IMR-90 (cell line): ENCODE results near the gene ZSCAN12. TPM values are rescaled to one million over a fixed set of nuclear protein-coding genes. Genes with fewer than 3 reads are reported as not detected.

Source experiments
- MAFK ChIP-seq: IDR thresholded peaks from 2 replicates; pipeline ENCODE4 v1.6.1; 2012; ENCODE audit warnings: low read depth, low read length, improper control_type of control experiment
- MXI1 ChIP-seq: IDR thresholded peaks from 2 replicates; pipeline ENCODE4 v1.6.1; 2012; ENCODE audit warnings: low read depth, mild to moderate bottlenecking, low read length, moderate library complexity, borderline replicate concordance
- NFE2L2 ChIP-seq: fragments of 150-350 bp; IDR thresholded peaks from 2 replicates; pipeline ENCODE4 v1.6.1; 2016; ENCODE audit warnings: low read depth, mild to moderate bottlenecking, low read length
- RAD21 ChIP-seq: IDR thresholded peaks from 2 replicates; pipeline ENCODE4 v1.6.1; 2012; ENCODE audit warnings: low read length, improper control_type of control experiment
- polyA plus RNA-seq, 3 experiments: library from polyadenylated mRNA; depleted of rRNA; stranded (reverse); fragments of >200 nt; gene quantifications; 2 replicates each; pipeline ENCODE4 v1.2.3, GENCODE V29; 2012; ENCODE audit warnings: low replicate concordance in 1 of 3
- total RNA-seq: library from RNA; depleted of rRNA; stranded (reverse); fragments of >200 nt; gene quantifications from 2 replicates; pipeline ENCODE4 v1.2.3, GENCODE V29; 2012

ZSCAN12 gene
- total and polyA plus RNA-seq, 2 of the 4 experiments (the other 2 are of a cell fraction) = 2.0 to 6.5 TPM

GRCh38 chr6:28355743-28356665, 43.5 kb downstream of the ZSCAN12 start (continued):
- TF ChIP-seq MAFK = no peak
- TF ChIP-seq RAD21 = peak; percentile 82
- TF ChIP-seq MXI1 = peak; percentile 7; the same call in 1 of the 2 replicates
- TF ChIP-seq NFE2L2 = no peak; the same call in 1 of the 2 replicates
